ENCODE measurements around the gene PIEZO2. TPM values are rescaled to one million over a fixed set of nuclear protein-coding genes. Genes with fewer than 3 reads are reported as not detected.

The PIEZO2 gene
- total RNA-seq, 1 donor from 2014 or later: 5.3 TPM

- TF ChIP-seq CTCF (IDR thresholded peaks at IDR 0.05; ENCODE audit: insufficient read depth, low read depth, low read length): no peak
- DNase-seq (ENCODE audit: low read depth) (no peak), FAIRE-seq (no peak)
- H3K4me3 ChIP-seq (ENCODE audit: insufficient read depth, low read depth, low read length): no peak overlapping the region
- Mint-ChIP-seq H3K9me3 (ENCODE audit: unreplicated experiment) (no peaks in the 10 kb centered on the region), H3K36me3 (ENCODE audit: low read depth, unreplicated experiment) (no peaks in the 10 kb centered on the region), H3K27ac (ENCODE audit: unreplicated experiment) (no peak overlapping the region), H3K4me3 (ENCODE audit: unreplicated experiment) (no peak overlapping the region), H3K27me3 (ENCODE audit: low read depth, unreplicated experiment) (peaks cover 6% of the 10 kb centered on the region), H3K4me1 (ENCODE audit: low read depth, unreplicated experiment) (no peaks in the 10 kb centered on the region)
- no peak overlapping the region for H2AFZ ChIP-seq (ENCODE audit: low read depth, low read length)
- no peak overlapping the region for H3K27ac ChIP-seq (ENCODE audit: low read depth, low read length)
- H3K4me2 ChIP-seq (ENCODE audit: low read length): no peak overlapping the region
- H3K27me3 ChIP-seq (ENCODE audit: insufficient read depth, low read length): no peaks in the 10 kb centered on the region
- no peaks in the 10 kb centered on the region for H3K36me3 ChIP-seq (ENCODE audit: insufficient read depth, low read length)
- H3K9ac ChIP-seq (ENCODE audit: low read length): no peak overlapping the region
- H3K9me3 ChIP-seq (ENCODE audit: insufficient read depth, low read depth, low read length): no peaks in the 10 kb centered on the region
- H3K79me2 ChIP-seq (ENCODE audit: insufficient read depth, low read length): no peaks in the 10 kb centered on the region
- H3K4me1 ChIP-seq (ENCODE audit: insufficient read depth, low read length): no peaks in the 10 kb centered on the region
- H4K20me1 ChIP-seq (ENCODE audit: insufficient read depth, low read length): no peaks in the 10 kb centered on the region
These were observed 117.4 kb downstream of the PIEZO2 start for GRCh38 chr18:11031966-11032365.

GRCh38 chr18:11029021-11029420 is 120.3 kb downstream of the PIEZO2 start:
- Histone ChIP-seq H3K27ac (ENCODE audit: low read depth, low read length) (no peak overlapping the region), H3K36me3 (ENCODE audit: insufficient read depth, low read length) (no peaks in the 10 kb centered on the region), H3K9ac (ENCODE audit: low read length) (no peak overlapping the region), H4K20me1 (ENCODE audit: insufficient read depth, low read length) (no peaks in the 10 kb centered on the region), H3K4me3 (ENCODE audit: insufficient read depth, low read depth, low read length) (no peak overlapping the region), H3K4me1 (ENCODE audit: insufficient read depth, low read length) (no peaks in the 10 kb centered on the region), H3K4me2 (ENCODE audit: low read length) (no peak overlapping the region), H3K79me2 (ENCODE audit: insufficient read depth, low read length) (no peaks in the 10 kb centered on the region), H3K27me3 (ENCODE audit: insufficient read depth, low read length) (no peaks in the 10 kb centered on the region), H2AFZ (ENCODE audit: low read depth, low read length) (no peak overlapping the region), H3K9me3 (ENCODE audit: insufficient read depth, low read depth, low read length) (no peaks in the 10 kb centered on the region)
- H3K27ac Mint-ChIP-seq (ENCODE audit: unreplicated experiment): no peak overlapping the region
- H3K9me3 Mint-ChIP-seq (ENCODE audit: unreplicated experiment): no peaks in the 10 kb centered on the region
- FAIRE-seq (no peak), DNase-seq (ENCODE audit: low read depth) (no peak)
- no peak overlapping the region for H3K4me3 Mint-ChIP-seq (ENCODE audit: unreplicated experiment)
- H3K27me3 Mint-ChIP-seq (ENCODE audit: low read depth, unreplicated experiment): peaks cover 6% of the 10 kb centered on the region
- no peak for TF ChIP-seq CTCF (IDR thresholded peaks at IDR 0.05; ENCODE audit: insufficient read depth, low read depth, low read length)
- TF ChIP-seq EZH2 (IDR thresholded peaks at IDR 0.05; ENCODE audit: insufficient read depth, low read length): no peak
- H3K36me3 Mint-ChIP-seq (ENCODE audit: low read depth, unreplicated experiment): no peaks in the 10 kb centered on the region
- no peaks in the 10 kb centered on the region for H3K4me1 Mint-ChIP-seq (ENCODE audit: low read depth, unreplicated experiment)

- Histone ChIP-seq H4K20me1 (ENCODE audit: insufficient read depth, low read length) (no peaks in the 10 kb centered on the region), H3K36me3 (ENCODE audit: insufficient read depth, low read length) (no peaks in the 10 kb centered on the region), H2AFZ (ENCODE audit: low read depth, low read length) (no peak overlapping the region), H3K27me3 (ENCODE audit: insufficient read depth, low read length) (no peaks in the 10 kb centered on the region), H3K9me3 (ENCODE audit: insufficient read depth, low read depth, low read length) (no peaks in the 10 kb centered on the region), H3K4me1 (ENCODE audit: insufficient read depth, low read length) (no peaks in the 10 kb centered on the region), H3K27ac (ENCODE audit: low read depth, low read length) (no peak overlapping the region), H3K4me3 (ENCODE audit: insufficient read depth, low read depth, low read length) (no peak overlapping the region), H3K4me2 (ENCODE audit: low read length) (no peak overlapping the region), H3K9ac (ENCODE audit: low read length) (no peak overlapping the region), H3K79me2 (ENCODE audit: insufficient read depth, low read length) (no peaks in the 10 kb centered on the region)
- FAIRE-seq (no peak), DNase-seq (ENCODE audit: low read depth) (no peak)
- TF ChIP-seq EZH2 (IDR thresholded peaks at IDR 0.05; ENCODE audit: insufficient read depth, low read length): no peak
- TF ChIP-seq CTCF (IDR thresholded peaks at IDR 0.05; ENCODE audit: insufficient read depth, low read depth, low read length): no peak
- no peaks in the 10 kb centered on the region for H3K9me3 Mint-ChIP-seq (ENCODE audit: unreplicated experiment)
- H3K4me1 Mint-ChIP-seq (ENCODE audit: low read depth, unreplicated experiment): no peaks in the 10 kb centered on the region
- no peak overlapping the region for H3K27ac Mint-ChIP-seq (ENCODE audit: unreplicated experiment)
- H3K36me3 Mint-ChIP-seq (ENCODE audit: low read depth, unreplicated experiment): no peaks in the 10 kb centered on the region
- H3K4me3 Mint-ChIP-seq (ENCODE audit: unreplicated experiment): no peak overlapping the region
- H3K27me3 Mint-ChIP-seq (ENCODE audit: low read depth, unreplicated experiment): peaks cover 5% of the 10 kb centered on the region
These were observed 121.5 kb downstream of the PIEZO2 start for GRCh38 chr18:11027862-11028261.
